Measurements from ENCODE around the gene GPER1. TPM values are rescaled to one million over a fixed set of nuclear protein-coding genes. Genes with fewer than 3 reads are reported as not detected.

The GPER1 gene
- total RNA-seq, 2 donors from 2014 or later: 5.7 to 8.2 TPM

GRCh38 chr7:1101563-1102431 is 13.9 kb downstream of the GPER1 start:
- no peaks in the 10 kb centered on the region for H3K36me3 ChIP-seq
- TF ChIP-seq CTCF (IDR thresholded peaks at IDR 0.05): no peak
- no peaks in the 10 kb centered on the region for H3K27me3 ChIP-seq
- H3K9ac ChIP-seq (ENCODE audit: low read depth in 2 of 2, low read length in 2 of 2): no peak overlapping the region
- intact Hi-C loops (cut with DNase I): no loop called here
- no peaks in the 10 kb centered on the region for H3K9me3 ChIP-seq
- no peak overlapping the region for H3K4me3 ChIP-seq
- H3K27ac ChIP-seq: no peak overlapping the region
- DNase-seq: no peak
- H3K4me1 ChIP-seq: no peaks in the 10 kb centered on the region

GRCh38 chr7:1103009-1103788 is 15.3 kb downstream of the GPER1 start:
- Histone ChIP-seq H3K27ac (no peak overlapping the region), H3K4me1 (no peaks in the 10 kb centered on the region), H3K9me3 (no peaks in the 10 kb centered on the region), H3K9ac (ENCODE audit: low read depth in 2 of 2, low read length in 2 of 2) (no peak overlapping the region), H3K4me3 (no peak overlapping the region), H3K36me3 (no peaks in the 10 kb centered on the region), H3K27me3 (no peaks in the 10 kb centered on the region)
- no peak for TF ChIP-seq CTCF (IDR thresholded peaks at IDR 0.05)
- DNase-seq: no peak
- intact Hi-C loops (cut with DNase I): no loop called here

GRCh38 chr7:1103789-1104515 is 16.0 kb downstream of the GPER1 start:
- Histone ChIP-seq H3K4me1 (no peaks in the 10 kb centered on the region), H3K27me3 (no peaks in the 10 kb centered on the region), H3K27ac (no peak overlapping the region), H3K36me3 (no peaks in the 10 kb centered on the region), H3K4me3 (no peak overlapping the region), H3K9ac (ENCODE audit: low read depth in 2 of 2, low read length in 2 of 2) (no peak overlapping the region), H3K9me3 (no peaks in the 10 kb centered on the region)
- no peak for TF ChIP-seq CTCF (IDR thresholded peaks at IDR 0.05)
- intact Hi-C loops (cut with DNase I): no loop called here
- DNase-seq: no peak

GRCh38 chr7:1104516-1105179 is 16.7 kb downstream of the GPER1 start:
- Histone ChIP-seq H3K9ac (ENCODE audit: low read depth in 2 of 2, low read length in 2 of 2) (no peak overlapping the region), H3K9me3 (no peaks in the 10 kb centered on the region), H3K27ac (no peak overlapping the region), H3K4me1 (no peaks in the 10 kb centered on the region), H3K27me3 (no peaks in the 10 kb centered on the region), H3K36me3 (no peaks in the 10 kb centered on the region), H3K4me3 (no peak overlapping the region)
- intact Hi-C loops (cut with DNase I): no loop called here
- no peak for DNase-seq
- TF ChIP-seq CTCF (IDR thresholded peaks at IDR 0.05): no peak

GRCh38 chr7:1105189-1105588 is 17.3 kb downstream of the GPER1 start:
- no peak overlapping the region for H3K27ac ChIP-seq
- no peaks in the 10 kb centered on the region for H3K9me3 ChIP-seq
- no peaks in the 10 kb centered on the region for H3K36me3 ChIP-seq
- intact Hi-C loops (cut with DNase I): no loop called here
- DNase-seq: no peak
- H3K9ac ChIP-seq (ENCODE audit: low read depth in 2 of 2, low read length in 2 of 2): no peak overlapping the region
- TF ChIP-seq CTCF (IDR thresholded peaks at IDR 0.05): no peak
- H3K4me3 ChIP-seq: no peak overlapping the region
- H3K4me1 ChIP-seq: no peaks in the 10 kb centered on the region
- no peaks in the 10 kb centered on the region for H3K27me3 ChIP-seq

Measured in colonic mucosa (tissue), 4 donors.